ENCODE results near the gene YWHAQ. TPM values are rescaled to one million over a fixed set of nuclear protein-coding genes. Genes with fewer than 3 reads are reported as not detected.

The YWHAQ gene
- total RNA-seq, 4 donors from 2014 or later, result 76.9 to 155 (median 114) TPM

DNA sequence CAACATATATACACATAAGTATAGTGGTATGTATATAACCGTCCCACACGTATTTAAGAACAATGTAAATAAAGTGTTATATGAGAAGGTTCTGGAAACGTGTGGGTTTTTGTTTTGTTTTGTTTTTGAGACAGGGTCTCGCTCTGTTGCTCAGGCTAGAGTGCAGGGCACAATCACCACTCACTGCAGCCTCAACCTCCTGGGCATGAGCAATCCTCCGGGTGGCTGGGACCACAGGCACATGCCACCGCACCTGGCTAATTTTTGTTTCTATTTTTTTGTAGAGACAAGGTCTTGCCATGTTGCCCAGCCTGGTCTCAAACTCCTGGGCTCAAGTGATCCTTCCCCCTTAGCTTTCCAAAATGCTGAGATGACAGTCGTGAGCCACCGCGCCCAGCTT is 81.4 kb downstream of the YWHAQ start:
- Histone ChIP-seq H3K4me3 (no peak overlapping the region), H3K27me3 (no peaks in the 10 kb centered on the region), H3K36me3 (no peaks in the 10 kb centered on the region), H3K4me1 (peaks cover 0 to 35% (median 20%) of the 10 kb centered on the region in 4 donors), H3K9me3 (no peaks in the 10 kb centered on the region), H3K27ac (peak overlapping the region in 2 of 4 donors; percentile 70 to 79)
- DNase-seq, result peak in 1 of 3 donors; percentile 57
- no peak for TF ChIP-seq POLR2A (IDR thresholded peaks at IDR 0.05)
- no peak for TF ChIP-seq CTCF (IDR thresholded peaks at IDR 0.05)

- Histone ChIP-seq H3K27me3 (no peaks in the 10 kb centered on the region), H3K27ac (peak overlapping the region in 2 of 4 donors; percentile 70 to 83), H3K9me3 (no peaks in the 10 kb centered on the region), H3K4me3 (peak overlapping the region in 1 of 4 donors; percentile 24), H3K4me1 (peaks cover 0 to 31% (median 15%) of the 10 kb centered on the region in 4 donors), H3K36me3 (no peaks in the 10 kb centered on the region)
- TF ChIP-seq POLR2A (IDR thresholded peaks at IDR 0.05), result no peak
- TF ChIP-seq CTCF (IDR thresholded peaks at IDR 0.05), result no peak
- DNase-seq, result no peak
These were observed 82.3 kb downstream of the YWHAQ start for GRCh38 chr2:9548506-9548905.

- Histone ChIP-seq H3K9me3 (no peaks in the 10 kb centered on the region), H3K4me1 (peaks cover 0 to 22% (median 15%) of the 10 kb centered on the region in 4 donors), H3K27ac (peak overlapping the region in 2 of 4 donors; percentile 70 to 83), H3K36me3 (no peaks in the 10 kb centered on the region), H3K27me3 (no peaks in the 10 kb centered on the region), H3K4me3 (no peak overlapping the region)
- TF ChIP-seq CTCF (IDR thresholded peaks at IDR 0.05), result no peak
- no peak for TF ChIP-seq POLR2A (IDR thresholded peaks at IDR 0.05)
- DNase-seq, result no peak
These were observed 83.4 kb downstream of the YWHAQ start for GRCh38 chr2:9547262-9547991.

DNA sequence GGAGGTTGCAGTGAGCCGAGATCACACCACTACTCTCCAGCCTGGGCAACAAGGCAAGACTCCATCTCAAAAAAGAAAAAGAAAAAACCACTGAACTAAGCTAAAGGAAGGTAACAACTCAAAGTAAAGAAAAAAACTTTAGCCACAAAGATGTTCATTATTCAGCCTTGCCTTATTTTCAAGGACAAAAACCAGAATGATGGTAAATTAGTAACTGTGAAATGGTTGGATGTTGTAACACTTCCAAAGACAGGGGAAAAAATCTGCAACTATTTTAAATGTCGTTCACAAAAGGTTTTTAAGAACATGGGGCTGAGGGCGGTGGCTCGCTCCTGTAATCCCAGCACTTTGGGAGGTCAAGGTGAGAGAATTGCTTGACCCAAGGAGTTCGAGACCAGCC is 85.3 kb downstream of the YWHAQ start:
- DNase-seq, result no peak
- TF ChIP-seq POLR2A (IDR thresholded peaks at IDR 0.05), result no peak
- TF ChIP-seq CTCF (IDR thresholded peaks at IDR 0.05), result no peak
- Histone ChIP-seq H3K27ac (peak overlapping the region in 1 of 4 donors; percentile 19), H3K36me3 (peaks cover 0 to 11% (median 0%) of the 10 kb centered on the region in 3 donors), H3K27me3 (no peaks in the 10 kb centered on the region), H3K4me1 (peaks cover 0 to 18% (median 8%) of the 10 kb centered on the region in 4 donors), H3K4me3 (no peak overlapping the region), H3K9me3 (no peaks in the 10 kb centered on the region)

GRCh38 chr2:9543557-9543956 is 87.2 kb downstream of the YWHAQ start:
- peaks cover 0 to 11% (median 0%) of the 10 kb centered on the region in 3 donors for H3K36me3 ChIP-seq
- H3K4me1 ChIP-seq, result peaks cover 0 to 12% (median 1%) of the 10 kb centered on the region in 4 donors
- H3K27ac ChIP-seq, result peak overlapping the region in 1 of 4 donors; percentile 4
- no peak for TF ChIP-seq POLR2A (IDR thresholded peaks at IDR 0.05)
- TF ChIP-seq CTCF (IDR thresholded peaks at IDR 0.05), result no peak
- H3K9me3 ChIP-seq, result no peaks in the 10 kb centered on the region
- no peak overlapping the region for H3K4me3 ChIP-seq
- DNase-seq, result no peak
- no peaks in the 10 kb centered on the region for H3K27me3 ChIP-seq

All from Peyer's patch (tissue), 4 donors.